Measurements from ENCODE around the gene SPECC1L.

The SPECC1L gene

DNA sequence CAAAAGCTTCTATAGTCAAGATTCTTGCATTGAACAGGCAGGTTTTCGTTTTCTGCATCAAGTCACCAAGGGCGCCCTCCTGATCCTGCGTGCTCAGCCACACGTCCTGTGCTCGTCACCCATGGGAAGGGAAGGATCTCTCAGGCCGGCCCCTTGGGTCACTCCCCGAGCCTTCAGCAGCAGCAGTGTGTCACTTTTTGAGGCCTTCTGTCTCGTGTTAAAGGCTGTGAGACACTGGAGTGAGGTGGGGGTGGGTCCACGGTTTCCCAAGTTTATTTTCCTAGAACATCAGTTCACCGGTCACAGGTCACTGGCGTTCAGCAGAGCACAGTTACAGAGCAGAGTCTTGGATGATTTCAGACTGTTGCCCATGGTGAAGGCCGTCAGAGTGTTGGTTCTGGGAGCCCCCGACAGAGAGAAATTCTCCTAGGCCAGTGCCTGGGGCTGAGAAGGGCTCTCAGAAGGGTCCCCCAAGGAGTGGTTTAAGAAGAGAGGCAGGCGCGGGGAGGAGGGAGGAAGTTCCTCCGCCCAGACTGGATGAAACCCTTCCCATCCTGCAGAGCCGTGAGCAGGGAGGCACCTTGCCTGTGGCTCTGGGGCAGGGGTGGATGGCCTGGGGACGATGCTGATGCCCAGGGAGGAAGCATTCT is 143.2 kb downstream of the SPECC1L start:
- no peak for TF ChIP-seq CTCF (IDR thresholded peaks at IDR 0.05)

GRCh38 chr22:24414523-24414922 is 143.9 kb downstream of the SPECC1L start:
- TF ChIP-seq CTCF (IDR thresholded peaks at IDR 0.05) = no peak

- TF ChIP-seq CTCF (IDR thresholded peaks at IDR 0.05) = no peak
These were observed 144.6 kb downstream of the SPECC1L start for GRCh38 chr22:24414984-24415945.

- no peak for TF ChIP-seq CTCF (IDR thresholded peaks at IDR 0.05)
These were observed 145.5 kb downstream of the SPECC1L start for GRCh38 chr22:24416095-24416494.

- no peak for TF ChIP-seq CTCF (IDR thresholded peaks at IDR 0.05)
These were observed 146.0 kb downstream of the SPECC1L start for GRCh38 chr22:24416611-24417010.

- TF ChIP-seq CTCF (IDR thresholded peaks at IDR 0.05) = no peak
These were observed 146.6 kb downstream of the SPECC1L start for GRCh38 chr22:24417200-24417599.

DNA sequence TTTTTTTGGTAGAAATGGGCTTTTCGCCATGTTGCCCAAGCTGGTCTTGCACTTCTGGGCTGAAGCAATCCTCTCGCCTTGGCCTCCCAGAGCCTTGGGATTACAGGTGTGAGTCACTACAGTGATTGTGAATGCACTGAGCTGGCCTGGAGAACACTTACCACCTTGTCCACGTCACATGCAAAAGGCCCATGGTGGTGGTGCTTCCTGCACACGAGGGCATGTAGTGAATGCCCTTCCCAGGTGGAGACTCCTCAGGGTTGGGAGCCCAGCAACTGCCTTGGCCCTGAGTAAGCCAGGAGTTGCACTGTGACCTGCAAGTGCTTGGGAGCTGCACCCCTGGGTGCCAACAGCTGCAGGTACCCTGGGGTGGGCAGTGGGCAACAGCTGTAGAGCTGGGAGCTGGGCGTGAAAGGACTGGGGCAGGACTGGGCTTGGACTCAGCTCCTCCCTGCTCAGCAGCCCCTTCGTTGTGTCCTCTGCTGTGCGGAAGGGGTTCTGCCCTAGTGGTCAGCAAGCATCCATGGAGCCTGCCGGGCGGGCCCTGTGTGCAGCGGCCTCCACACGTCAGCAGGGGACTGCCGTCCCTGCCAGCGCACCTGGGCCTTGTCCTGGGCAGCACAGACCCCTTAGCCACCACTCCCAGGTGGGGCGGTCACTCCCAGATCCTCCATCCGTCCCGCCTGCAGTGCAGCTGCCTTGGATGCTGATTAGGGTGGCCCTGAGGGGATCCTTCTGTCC is 147.4 kb downstream of the SPECC1L start:
- TF ChIP-seq CTCF (IDR thresholded peaks at IDR 0.05) = no peak

Measured in LNCAP (cell line).